GM13977 (cell line): ENCODE measurements around the gene ASAP3.
"Not testable (repeated sequence)": the region's sequence is repeated elsewhere in the genome, so short reads cannot be mapped to it uniquely, and the experiment has no call there.

Experiments
- DNase-seq: peaks from one replicate; pipeline ENCODE4 v3.0.0; 2012; ENCODE audit warnings: low spot score
- in situ Hi-C: fragments of 300-500 bp; cut with MboI; formaldehyde crosslinking; loops from one replicate; pipeline ENCODE4 v1.12.0; 2022; ENCODE audit warnings: low sequenced_read_pairs, low pct_unique_long_range_greater_than_20kb, mixed read lengths, inconsistent platforms; ENCODE audit not compliant: unreplicated experiment
- TF ChIP-seq, protein P1 (sequence below): IDR thresholded peaks from 2 replicates; pipeline ENCODE4 v1.5.1; 2012; ENCODE audit warnings: mild to moderate bottlenecking, control low read depth; ENCODE audit not compliant: insufficient read depth; ENCODE audit errors: extremely low read depth, missing control alignments

Gene ASAP3

DNA sequence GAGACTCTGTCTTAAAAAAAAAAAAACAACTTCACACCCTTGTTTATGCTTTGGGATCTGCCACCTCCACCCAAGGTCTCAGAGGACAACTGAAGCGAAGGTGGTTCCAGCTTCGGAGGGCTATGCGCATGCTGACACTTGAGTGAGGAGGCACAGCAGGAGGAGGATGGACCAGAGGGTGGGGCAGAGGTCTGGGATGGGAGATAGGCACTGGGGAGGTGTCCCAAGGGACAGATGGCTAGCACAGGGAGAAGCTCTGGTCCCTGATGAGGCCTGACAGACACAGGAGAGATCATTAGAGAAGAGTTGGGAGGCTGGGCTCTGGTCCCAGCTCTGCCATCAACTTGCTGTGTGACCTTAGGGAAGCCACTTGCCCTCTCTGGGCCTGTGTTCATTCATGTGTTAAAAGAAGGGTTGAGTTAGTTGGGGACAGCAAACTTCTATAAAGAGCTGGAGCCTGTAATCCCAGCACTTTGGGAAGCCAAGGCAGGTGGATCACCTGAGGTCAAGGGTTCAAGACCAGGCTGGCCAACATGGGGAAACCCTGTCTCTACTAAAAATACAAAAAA is 30.2 kb upstream of the ASAP3 start:
- no peak for DNase-seq
- TF ChIP-seq, protein P1, sequence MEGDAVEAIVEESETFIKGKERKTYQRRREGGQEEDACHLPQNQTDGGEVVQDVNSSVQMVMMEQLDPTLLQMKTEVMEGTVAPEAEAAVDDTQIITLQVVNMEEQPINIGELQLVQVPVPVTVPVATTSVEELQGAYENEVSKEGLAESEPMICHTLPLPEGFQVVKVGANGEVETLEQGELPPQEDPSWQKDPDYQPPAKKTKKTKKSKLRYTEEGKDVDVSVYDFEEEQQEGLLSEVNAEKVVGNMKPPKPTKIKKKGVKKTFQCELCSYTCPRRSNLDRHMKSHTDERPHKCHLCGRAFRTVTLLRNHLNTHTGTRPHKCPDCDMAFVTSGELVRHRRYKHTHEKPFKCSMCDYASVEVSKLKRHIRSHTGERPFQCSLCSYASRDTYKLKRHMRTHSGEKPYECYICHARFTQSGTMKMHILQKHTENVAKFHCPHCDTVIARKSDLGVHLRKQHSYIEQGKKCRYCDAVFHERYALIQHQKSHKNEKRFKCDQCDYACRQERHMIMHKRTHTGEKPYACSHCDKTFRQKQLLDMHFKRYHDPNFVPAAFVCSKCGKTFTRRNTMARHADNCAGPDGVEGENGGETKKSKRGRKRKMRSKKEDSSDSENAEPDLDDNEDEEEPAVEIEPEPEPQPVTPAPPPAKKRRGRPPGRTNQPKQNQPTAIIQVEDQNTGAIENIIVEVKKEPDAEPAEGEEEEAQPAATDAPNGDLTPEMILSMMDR = no peak
- in situ Hi-C loops = no loop called here

DNA sequence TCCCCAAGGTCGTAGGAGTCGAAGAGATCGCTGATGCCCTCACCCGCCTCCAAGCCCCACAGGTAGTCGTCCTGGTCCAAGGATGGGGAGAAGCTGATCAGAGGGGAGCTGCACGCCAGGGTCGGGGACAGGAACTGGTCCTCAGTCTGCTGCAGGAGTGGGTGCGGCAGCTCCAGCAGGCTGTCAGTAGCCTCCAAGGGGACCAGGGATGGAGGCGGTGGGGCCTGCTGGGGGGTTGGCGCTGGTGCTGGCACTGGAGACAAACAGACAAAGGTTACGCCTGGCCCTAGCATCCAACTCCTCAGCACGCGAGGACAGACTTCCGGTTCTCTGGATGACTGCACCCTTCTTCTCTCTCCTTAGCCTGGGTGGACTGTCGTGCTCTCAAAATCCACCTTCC is 25.9 kb upstream of the ASAP3 start:
- in situ Hi-C loops = no loop called here
- TF ChIP-seq, protein P1 = no peak
- DNase-seq = no peak

DNA sequence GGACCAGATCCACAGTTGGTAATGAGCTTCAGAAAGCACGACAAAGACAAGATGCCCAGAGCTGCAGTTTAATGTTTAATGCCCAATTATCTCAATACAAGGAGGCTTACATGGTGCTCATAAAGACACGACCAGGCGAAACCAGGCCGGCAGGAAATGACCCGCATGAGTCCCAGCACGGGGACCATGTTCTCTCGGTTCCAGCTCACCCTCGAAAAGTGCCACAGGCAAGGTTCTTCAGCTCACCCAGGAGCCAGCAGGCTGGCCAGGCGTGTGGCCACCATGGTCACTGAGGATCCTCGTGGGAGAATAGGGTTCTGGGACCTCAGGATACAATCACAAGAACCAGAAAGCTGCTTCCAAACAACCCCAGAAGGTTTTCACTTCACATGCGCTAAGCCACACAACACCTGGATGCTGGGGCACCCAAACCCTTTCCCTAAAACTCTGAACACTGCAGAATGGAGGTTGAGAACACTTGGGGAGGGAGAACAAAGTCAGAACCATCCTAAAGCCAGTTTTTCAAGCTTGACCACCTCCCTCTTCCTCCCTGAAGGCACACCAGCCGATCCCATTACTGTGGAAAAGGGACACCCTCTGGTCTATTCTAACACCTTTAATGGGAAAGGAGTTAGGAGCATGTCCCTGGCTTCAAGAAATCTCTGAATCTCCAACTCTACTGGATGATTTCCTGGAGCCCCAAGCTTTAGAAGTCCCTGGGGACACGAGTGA is 22.6 kb upstream of the ASAP3 start:
- in situ Hi-C loops = no loop called here
- no peak for DNase-seq
- TF ChIP-seq, protein P1 = no peak

GRCh38 chr1:23505851-23506250 is 21.9 kb upstream of the ASAP3 start:
- TF ChIP-seq, protein P1 = no peak
- in situ Hi-C loops = no loop called here
- DNase-seq = no peak

DNA sequence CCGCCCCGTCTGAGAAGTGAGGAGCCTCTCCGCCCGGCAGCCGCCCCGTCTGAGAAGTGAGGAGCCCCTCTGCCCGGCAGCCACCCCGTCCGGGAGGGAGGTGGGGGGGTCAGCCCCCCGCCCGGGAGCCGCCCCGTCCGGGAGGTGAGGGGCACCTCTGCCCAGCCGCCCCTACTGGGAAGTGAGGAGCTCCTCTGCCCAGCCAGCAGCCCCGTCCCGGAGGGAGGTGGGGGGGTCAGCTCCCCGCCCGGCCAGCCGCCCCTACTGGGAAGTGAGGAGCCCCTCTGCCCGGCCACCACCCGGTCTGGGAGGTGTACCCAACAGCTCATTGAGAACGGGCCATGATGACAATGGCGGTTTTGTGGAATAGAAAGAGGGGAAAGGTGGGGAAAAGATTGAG is 20.2 kb upstream of the ASAP3 start:
- in situ Hi-C loops, DNase-seq: not testable (repeated sequence)

DNA sequence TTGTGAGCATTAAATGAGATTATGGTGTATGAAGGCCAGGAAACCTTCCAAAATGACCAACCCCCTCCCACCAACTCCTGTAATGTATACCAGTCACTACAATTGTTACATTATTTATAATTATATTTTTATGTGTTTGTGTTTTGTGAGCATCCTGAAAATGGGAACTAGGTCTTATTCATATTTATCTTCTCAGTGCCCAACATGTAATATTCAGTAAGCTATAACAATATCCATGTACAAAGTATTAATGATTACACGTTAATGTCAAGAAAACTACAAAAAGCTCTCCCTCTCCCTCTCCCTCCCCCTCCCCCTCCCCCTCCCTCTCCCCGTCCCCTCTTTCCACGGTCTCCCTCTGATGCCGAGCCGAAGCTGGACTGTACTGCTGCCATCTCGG is 19.0 kb upstream of the ASAP3 start:
- DNase-seq = no peak
- TF ChIP-seq, protein P1 = no peak
- in situ Hi-C loops = no loop called here

- TF ChIP-seq, protein P1 = no peak
- no peak for DNase-seq
Measured at GRCh38 chr1:23500466-23500865, 16.5 kb upstream of the ASAP3 start.

More at GRCh38 chr1:23500466-23500865, 16.5 kb upstream of the ASAP3 start:
- in situ Hi-C loops = no loop called here
